ENCODE results near the gene METTL14.

The METTL14 gene

DNA sequence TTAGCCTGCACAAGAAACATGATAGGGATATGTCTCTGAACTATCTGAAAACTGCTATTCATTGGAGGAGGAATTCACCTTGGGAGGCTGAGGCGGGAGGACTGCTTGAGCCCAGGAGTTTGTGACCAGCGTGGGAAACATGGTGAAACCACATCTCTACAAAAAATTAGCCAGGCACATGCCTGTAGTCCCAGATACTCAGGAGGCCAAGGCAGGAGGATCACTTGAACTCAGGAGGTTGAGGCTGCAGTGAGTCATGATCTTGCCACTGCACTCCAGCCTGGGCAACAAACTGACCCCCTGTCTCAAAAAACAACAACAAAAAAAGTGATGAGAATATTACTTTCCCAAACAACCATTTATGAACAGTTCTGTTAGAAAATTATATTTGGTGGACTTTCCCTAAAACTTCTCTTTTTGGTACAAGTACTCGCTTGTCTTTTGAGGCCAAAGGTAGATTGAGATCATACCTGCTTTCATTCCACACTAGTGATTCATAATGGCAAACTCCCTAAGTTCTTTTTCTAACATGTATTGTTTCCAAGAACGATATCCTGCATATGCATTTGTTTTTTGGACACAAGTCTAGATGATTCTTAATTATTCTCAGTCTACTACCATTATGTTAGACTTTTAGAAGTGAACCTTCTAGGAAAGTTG, 33.4 kb downstream of the METTL14 start:
- Mint-ChIP-seq H3K27me3 (no peaks in the 10 kb centered on the region), H3K9me3 (no peaks in the 10 kb centered on the region), H3K4me3 (no peak overlapping the region), H3K4me1 (ENCODE audit: low read depth) (no peaks in the 10 kb centered on the region), H3K36me3 (ENCODE audit: low read depth) (peaks cover 57% of the 10 kb centered on the region), H3K27ac (no peak overlapping the region)
- intact Hi-C loops (cut with micrococcal nuclease): no loop called here

DNA sequence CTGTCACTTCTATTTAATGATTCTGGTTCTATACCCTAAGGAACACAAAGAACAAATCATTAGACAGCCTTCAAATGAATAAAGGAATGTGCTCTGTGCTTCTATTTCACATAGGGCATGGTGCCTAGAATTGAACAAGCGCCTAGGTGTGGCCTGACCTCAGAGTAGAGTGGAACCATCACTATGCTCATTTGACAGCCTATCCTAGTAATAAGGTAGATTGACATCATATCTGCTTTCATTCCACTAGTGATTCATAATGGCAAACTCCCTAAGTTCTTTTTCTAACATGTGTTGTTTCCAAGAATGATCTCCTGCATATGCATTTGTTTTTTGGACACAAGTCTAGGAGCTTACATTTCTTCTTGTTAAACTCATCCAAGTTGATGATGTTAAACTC, 36.6 kb downstream of the METTL14 start:
- Mint-ChIP-seq H3K4me1 (ENCODE audit: low read depth) (no peaks in the 10 kb centered on the region), H3K27ac (no peak overlapping the region), H3K36me3 (ENCODE audit: low read depth) (peaks cover 78% of the 10 kb centered on the region), H3K9me3 (no peaks in the 10 kb centered on the region), H3K4me3 (no peak overlapping the region), H3K27me3 (no peaks in the 10 kb centered on the region)
- intact Hi-C loops (cut with micrococcal nuclease): no loop called here

- H3K9me3 Mint-ChIP-seq: no peaks in the 10 kb centered on the region
- intact Hi-C loops (cut with micrococcal nuclease): no loop called here
- H3K4me3 Mint-ChIP-seq: no peak overlapping the region
- H3K36me3 Mint-ChIP-seq (ENCODE audit: low read depth): peaks cover 78% of the 10 kb centered on the region
- no peaks in the 10 kb centered on the region for H3K27me3 Mint-ChIP-seq
- H3K27ac Mint-ChIP-seq: no peak overlapping the region
- H3K4me1 Mint-ChIP-seq (ENCODE audit: low read depth): no peaks in the 10 kb centered on the region
Measured at GRCh38 chr4:118723369-118723768, 38.2 kb downstream of the METTL14 start.

DNA sequence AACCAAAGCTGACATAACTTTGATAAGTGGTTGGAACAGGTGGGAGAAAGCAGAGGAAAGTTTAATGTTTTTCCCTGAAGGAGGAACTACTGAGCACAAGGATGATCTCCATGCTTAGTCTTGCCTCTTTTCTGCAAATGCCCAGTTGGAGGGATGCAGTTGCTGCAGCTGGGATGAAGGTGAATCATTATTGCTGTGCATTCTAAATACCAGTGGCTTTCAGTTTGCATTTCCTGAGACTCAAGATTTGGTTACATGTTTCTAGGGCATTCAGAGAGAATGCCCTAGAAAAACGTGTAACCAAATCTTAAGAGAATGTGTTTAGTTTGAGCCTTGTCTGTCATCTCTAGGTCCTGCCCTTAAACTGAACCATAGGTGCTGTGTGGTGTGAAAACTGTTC, 42.2 kb downstream of the METTL14 start:
- Mint-ChIP-seq H3K36me3 (ENCODE audit: low read depth) (peaks cover 83% of the 10 kb centered on the region), H3K27ac (no peak overlapping the region), H3K9me3 (no peaks in the 10 kb centered on the region), H3K27me3 (no peaks in the 10 kb centered on the region), H3K4me3 (no peak overlapping the region), H3K4me1 (ENCODE audit: low read depth) (no peaks in the 10 kb centered on the region)
- intact Hi-C loops (cut with micrococcal nuclease): no loop called here

DNA sequence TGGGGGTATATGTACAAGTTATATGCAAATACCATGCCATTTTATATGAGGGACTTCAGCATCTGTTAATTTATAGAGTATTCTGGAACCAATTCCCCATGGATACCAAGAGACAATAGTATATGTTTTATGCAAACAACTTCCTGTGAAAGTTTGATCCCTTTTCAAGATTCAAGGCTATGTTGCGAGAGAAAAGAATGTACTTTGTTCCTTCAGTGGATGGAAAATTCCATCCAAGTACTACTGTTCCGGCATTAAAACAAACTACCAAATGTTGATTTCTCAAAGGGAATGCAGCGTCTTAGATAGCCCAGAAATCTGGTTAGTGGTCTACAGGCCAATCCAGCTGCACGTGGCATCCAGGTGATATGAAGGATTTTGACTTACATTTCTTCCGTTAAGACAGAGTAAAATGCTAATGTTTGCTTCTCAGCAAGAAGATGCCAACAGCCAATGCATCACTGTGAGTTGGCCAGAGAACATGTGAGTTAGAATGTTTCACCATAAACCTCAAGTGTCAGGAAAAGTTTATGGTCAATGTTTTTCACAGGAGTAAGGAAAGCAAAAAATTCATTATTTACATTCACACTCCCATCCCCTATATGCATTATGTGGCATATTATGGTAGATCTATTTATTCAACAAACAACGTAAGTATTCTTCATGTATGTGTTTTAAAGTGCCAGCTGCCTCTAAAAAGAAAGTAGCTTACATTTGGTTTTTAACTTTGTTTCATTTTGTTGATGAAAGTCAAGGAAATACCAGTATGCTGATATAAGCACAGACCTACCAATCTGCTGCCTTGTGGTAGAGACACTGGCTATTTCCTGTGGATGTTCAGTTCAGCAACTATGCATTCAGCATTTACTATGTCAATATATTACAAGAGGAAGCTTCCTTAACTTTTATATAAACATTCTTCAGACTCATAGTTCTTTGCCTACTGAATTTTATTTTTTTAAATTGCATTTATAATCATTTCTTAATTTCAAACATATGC, 44.4 kb downstream of the METTL14 start:
- Mint-ChIP-seq H3K27ac (no peak overlapping the region), H3K27me3 (no peaks in the 10 kb centered on the region), H3K9me3 (no peaks in the 10 kb centered on the region), H3K4me1 (ENCODE audit: low read depth) (no peaks in the 10 kb centered on the region), H3K36me3 (ENCODE audit: low read depth) (peaks cover 91% of the 10 kb centered on the region), H3K4me3 (no peak overlapping the region)
- intact Hi-C loops (cut with micrococcal nuclease): no loop called here

- H3K4me1 Mint-ChIP-seq (ENCODE audit: low read depth): no peaks in the 10 kb centered on the region
- H3K4me3 Mint-ChIP-seq: no peak overlapping the region
- H3K27me3 Mint-ChIP-seq: no peaks in the 10 kb centered on the region
- intact Hi-C loops (cut with micrococcal nuclease): no loop called here
- no peaks in the 10 kb centered on the region for H3K9me3 Mint-ChIP-seq
- no peak overlapping the region for H3K27ac Mint-ChIP-seq
- peaks cover 91% of the 10 kb centered on the region for H3K36me3 Mint-ChIP-seq (ENCODE audit: low read depth)
Measured at GRCh38 chr4:118730683-118731082, 45.5 kb downstream of the METTL14 start.

DNA sequence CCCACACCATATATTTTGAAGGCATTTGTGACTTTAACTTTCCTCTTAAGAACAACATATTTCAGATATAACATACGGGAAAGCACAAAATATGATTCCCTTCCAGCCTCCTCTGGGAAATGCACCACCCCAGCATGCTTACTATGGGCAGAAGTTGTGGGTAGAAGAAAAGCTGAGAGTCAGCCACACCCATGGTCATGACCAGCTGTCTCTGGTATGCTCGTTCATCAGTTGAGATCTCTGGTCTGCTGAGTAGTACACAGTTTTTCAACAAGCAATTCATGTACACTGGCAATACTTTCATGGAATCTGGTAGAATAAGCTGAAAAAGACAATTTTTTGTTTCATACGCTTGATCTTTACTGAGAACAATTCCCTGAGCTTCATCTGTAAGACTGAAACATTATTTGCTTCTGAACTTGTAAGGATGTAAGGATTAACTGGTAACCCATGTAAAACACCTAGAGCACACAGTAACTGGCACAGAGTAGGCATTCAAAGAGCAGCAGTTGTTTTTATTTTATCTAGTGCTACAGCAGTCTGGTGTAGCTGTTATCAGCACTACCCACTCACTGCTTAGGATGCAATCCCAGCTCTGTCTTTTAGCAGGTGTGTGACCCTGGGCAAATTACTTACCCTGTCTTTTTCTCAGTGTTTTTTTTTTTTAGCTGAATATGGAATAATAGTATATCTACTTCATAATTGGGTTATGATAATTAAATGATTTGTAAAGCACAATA, 47.6 kb downstream of the METTL14 start:
- peaks cover 96% of the 10 kb centered on the region for H3K36me3 Mint-ChIP-seq (ENCODE audit: low read depth)
- no peak overlapping the region for H3K4me3 Mint-ChIP-seq
- no peak overlapping the region for H3K27ac Mint-ChIP-seq
- no peaks in the 10 kb centered on the region for H3K4me1 Mint-ChIP-seq (ENCODE audit: low read depth)
- no peaks in the 10 kb centered on the region for H3K27me3 Mint-ChIP-seq
- intact Hi-C loops (cut with micrococcal nuclease): no loop called here
- H3K9me3 Mint-ChIP-seq: no peaks in the 10 kb centered on the region

GRCh38 chr4:118734491-118735205, 49.5 kb downstream of the METTL14 start:
- Mint-ChIP-seq H3K27me3 (no peaks in the 10 kb centered on the region), H3K9me3 (no peaks in the 10 kb centered on the region), H3K36me3 (ENCODE audit: low read depth) (peaks cover 96% of the 10 kb centered on the region), H3K4me3 (no peak overlapping the region), H3K27ac (no peak overlapping the region), H3K4me1 (ENCODE audit: low read depth) (no peaks in the 10 kb centered on the region)
- intact Hi-C loops (cut with micrococcal nuclease): loop anchor here (5.0 kb wide), 1 partner anchor 32 kb away; no protein-coding TSS in a partner anchor

GRCh38 chr4:118736900-118737299, 51.7 kb downstream of the METTL14 start:
- no peaks in the 10 kb centered on the region for H3K9me3 Mint-ChIP-seq
- H3K36me3 Mint-ChIP-seq (ENCODE audit: low read depth): peaks cover 89% of the 10 kb centered on the region
- no peaks in the 10 kb centered on the region for H3K4me1 Mint-ChIP-seq (ENCODE audit: low read depth)
- no peak overlapping the region for H3K27ac Mint-ChIP-seq
- no peak overlapping the region for H3K4me3 Mint-ChIP-seq
- H3K27me3 Mint-ChIP-seq: no peaks in the 10 kb centered on the region
- intact Hi-C loops (cut with micrococcal nuclease): loop anchor here (5.0 kb wide), 1 partner anchor 35 kb away; no protein-coding TSS in a partner anchor

GRCh38 chr4:118738090-118738489, 52.9 kb downstream of the METTL14 start:
- peaks cover 84% of the 10 kb centered on the region for H3K36me3 Mint-ChIP-seq (ENCODE audit: low read depth)
- H3K27ac Mint-ChIP-seq: no peak overlapping the region
- no peaks in the 10 kb centered on the region for H3K27me3 Mint-ChIP-seq

DNA sequence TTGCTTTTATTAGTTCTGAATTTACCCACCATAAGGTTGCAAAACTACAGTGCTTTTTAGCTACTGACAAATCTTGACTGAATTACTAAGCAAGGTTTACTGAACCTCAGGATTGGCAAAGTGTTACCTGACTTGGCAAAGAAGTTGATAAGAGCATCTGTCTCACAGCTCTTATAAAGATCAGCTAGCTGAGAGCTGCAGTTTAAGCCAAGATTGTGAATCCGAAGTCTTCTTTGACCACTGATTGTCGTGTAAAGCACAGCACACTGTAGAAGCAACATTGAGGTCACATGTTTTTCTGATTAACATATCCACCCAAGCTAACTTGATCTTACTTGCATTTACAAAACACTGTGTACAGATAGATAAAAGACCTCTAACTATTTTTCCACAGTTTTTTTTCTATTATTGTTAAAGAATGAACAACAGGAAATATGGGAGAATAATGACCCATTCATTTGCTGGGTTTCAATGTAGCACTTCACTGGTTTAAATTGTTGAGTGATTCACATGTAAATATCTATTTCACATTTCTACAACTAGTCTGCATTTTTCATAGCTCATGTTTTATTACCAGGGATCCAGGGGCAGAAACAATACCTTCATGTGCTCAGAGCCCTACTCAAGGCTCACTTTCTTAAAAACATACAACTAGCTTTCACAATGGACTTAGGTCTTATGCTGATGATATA, 54.0 kb downstream of the METTL14 start:
- no peaks in the 10 kb centered on the region for H3K4me1 Mint-ChIP-seq (ENCODE audit: low read depth)
- no peaks in the 10 kb centered on the region for H3K27me3 Mint-ChIP-seq
- H3K36me3 Mint-ChIP-seq (ENCODE audit: low read depth): peaks cover 86% of the 10 kb centered on the region
- H3K27ac Mint-ChIP-seq: no peak overlapping the region
- intact Hi-C loops (cut with micrococcal nuclease): loop anchor here (5.0 kb wide), 1 partner anchor 37 kb away; no protein-coding TSS in a partner anchor
- H3K9me3 Mint-ChIP-seq: no peaks in the 10 kb centered on the region
- H3K4me3 Mint-ChIP-seq: no peak overlapping the region

More at GRCh38 chr4:118738090-118738489, 52.9 kb downstream of the METTL14 start:
- Mint-ChIP-seq H3K4me1 (ENCODE audit: low read depth) (no peaks in the 10 kb centered on the region), H3K4me3 (no peak overlapping the region), H3K9me3 (no peaks in the 10 kb centered on the region)
- intact Hi-C loops (cut with micrococcal nuclease): loop anchor here (5.0 kb wide), 1 partner anchor 36 kb away; no protein-coding TSS in a partner anchor

GRCh38 chr4:118740869-118741268, 55.7 kb downstream of the METTL14 start:
- intact Hi-C loops (cut with micrococcal nuclease): no loop called here
- no peaks in the 10 kb centered on the region for H3K9me3 Mint-ChIP-seq
- H3K4me3 Mint-ChIP-seq: no peak overlapping the region

More at GRCh38 chr4:118740869-118741268, 55.7 kb downstream of the METTL14 start:
- H3K27me3 Mint-ChIP-seq: no peaks in the 10 kb centered on the region
- H3K4me1 Mint-ChIP-seq (ENCODE audit: low read depth): no peaks in the 10 kb centered on the region
- peaks cover 86% of the 10 kb centered on the region for H3K36me3 Mint-ChIP-seq (ENCODE audit: low read depth)
- H3K27ac Mint-ChIP-seq: no peak overlapping the region
